ENCODE results near the gene CALHM3. TPM values are rescaled to one million over a fixed set of nuclear protein-coding genes. Genes with fewer than 3 reads are reported as not detected.

CALHM3 gene
- total RNA-seq, 6 donors from 2014 or later: 0.30 to 0.79 TPM; not detected in 4

GRCh38 chr10:103475437-103475836 is 3.6 kb downstream of the CALHM3 start:
- Histone ChIP-seq H3K36me3 (no peaks in the 10 kb centered on the region), H3K9me3 (no peaks in the 10 kb centered on the region), H3K27ac (no peak overlapping the region), H3K4me3 (no peak overlapping the region), H3K4me1 (peaks cover 0 to 18% (median 10%) of the 10 kb centered on the region in 4 donors), H3K27me3 (no peaks in the 10 kb centered on the region)
- DNase-seq: no peak
- WGBS, 2 donors: 78 to 79% methylated on average over 4 of the region's 4 CpGs
- ATAC-seq (ENCODE audit: low FRiP score in 2 of 2): no peak
- TF ChIP-seq POLR2A (IDR thresholded peaks at IDR 0.05): no peak
- no peak for TF ChIP-seq EP300 (IDR thresholded peaks at IDR 0.05)
- no peak for TF ChIP-seq POLR2AphosphoS5 (IDR thresholded peaks at IDR 0.05)
- TF ChIP-seq, protein P1, sequence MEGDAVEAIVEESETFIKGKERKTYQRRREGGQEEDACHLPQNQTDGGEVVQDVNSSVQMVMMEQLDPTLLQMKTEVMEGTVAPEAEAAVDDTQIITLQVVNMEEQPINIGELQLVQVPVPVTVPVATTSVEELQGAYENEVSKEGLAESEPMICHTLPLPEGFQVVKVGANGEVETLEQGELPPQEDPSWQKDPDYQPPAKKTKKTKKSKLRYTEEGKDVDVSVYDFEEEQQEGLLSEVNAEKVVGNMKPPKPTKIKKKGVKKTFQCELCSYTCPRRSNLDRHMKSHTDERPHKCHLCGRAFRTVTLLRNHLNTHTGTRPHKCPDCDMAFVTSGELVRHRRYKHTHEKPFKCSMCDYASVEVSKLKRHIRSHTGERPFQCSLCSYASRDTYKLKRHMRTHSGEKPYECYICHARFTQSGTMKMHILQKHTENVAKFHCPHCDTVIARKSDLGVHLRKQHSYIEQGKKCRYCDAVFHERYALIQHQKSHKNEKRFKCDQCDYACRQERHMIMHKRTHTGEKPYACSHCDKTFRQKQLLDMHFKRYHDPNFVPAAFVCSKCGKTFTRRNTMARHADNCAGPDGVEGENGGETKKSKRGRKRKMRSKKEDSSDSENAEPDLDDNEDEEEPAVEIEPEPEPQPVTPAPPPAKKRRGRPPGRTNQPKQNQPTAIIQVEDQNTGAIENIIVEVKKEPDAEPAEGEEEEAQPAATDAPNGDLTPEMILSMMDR (IDR thresholded peaks at IDR 0.05): no peak

GRCh38 chr10:103474077-103474476 is 5.0 kb downstream of the CALHM3 start:
- Histone ChIP-seq H3K36me3 (no peaks in the 10 kb centered on the region), H3K4me1 (peaks cover 0 to 19% (median 10%) of the 10 kb centered on the region in 4 donors), H3K9me3 (no peaks in the 10 kb centered on the region), H3K27ac (no peak overlapping the region), H3K4me3 (no peak overlapping the region), H3K27me3 (no peaks in the 10 kb centered on the region)
- TF ChIP-seq POLR2A (IDR thresholded peaks at IDR 0.05) (no peak), EP300 (IDR thresholded peaks at IDR 0.05) (no peak), POLR2AphosphoS5 (IDR thresholded peaks at IDR 0.05) (no peak)
- TF ChIP-seq, protein P1 (IDR thresholded peaks at IDR 0.05): no peak
- ATAC-seq (ENCODE audit: low FRiP score in 2 of 2) (no peak), DNase-seq (no peak)
- 90 to 95% methylated on average over 3 of the region's 3 CpGs for WGBS, 2 donors

GRCh38 chr10:103473261-103473671 is 5.8 kb downstream of the CALHM3 start:
- Histone ChIP-seq H3K27ac (no peak overlapping the region), H3K4me1 (peaks cover 0 to 19% (median 10%) of the 10 kb centered on the region in 4 donors), H3K36me3 (no peaks in the 10 kb centered on the region), H3K27me3 (no peaks in the 10 kb centered on the region), H3K9me3 (no peaks in the 10 kb centered on the region), H3K4me3 (no peak overlapping the region)
- DNase-seq: peak in 1 of 2 donors; percentile 86
- no peak for ATAC-seq (ENCODE audit: low FRiP score in 2 of 2)
- WGBS, 2 donors: 71 to 85% methylated on average over 12 to 27 of the region's 32 CpGs
- TF ChIP-seq EP300 (IDR thresholded peaks at IDR 0.05): no peak
- TF ChIP-seq POLR2AphosphoS5 (IDR thresholded peaks at IDR 0.05): no peak
- TF ChIP-seq, protein P1 (IDR thresholded peaks at IDR 0.05): no peak
- TF ChIP-seq POLR2A (IDR thresholded peaks at IDR 0.05): no peak

GRCh38 chr10:103472005-103472404 is 7.0 kb downstream of the CALHM3 start:
- TF ChIP-seq POLR2A (IDR thresholded peaks at IDR 0.05): no peak
- TF ChIP-seq, protein P1 (IDR thresholded peaks at IDR 0.05): no peak
- TF ChIP-seq POLR2AphosphoS5 (IDR thresholded peaks at IDR 0.05): no peak
- no peak for TF ChIP-seq EP300 (IDR thresholded peaks at IDR 0.05)
- H3K27ac ChIP-seq: peak overlapping the region; percentile 56 to 77 (median 60)
- DNase-seq (no peak), ATAC-seq (ENCODE audit: low FRiP score in 2 of 2) (no peak)
- H3K27me3 ChIP-seq: no peaks in the 10 kb centered on the region
- H3K4me3 ChIP-seq: no peak overlapping the region
- WGBS, 2 donors: 80 to 81% methylated on average over 2 of the region's 2 CpGs
- H3K36me3 ChIP-seq: no peaks in the 10 kb centered on the region
- H3K4me1 ChIP-seq: peaks cover 0 to 19% (median 10%) of the 10 kb centered on the region in 4 donors
- no peaks in the 10 kb centered on the region for H3K9me3 ChIP-seq
